Stimulated activated memory B cell treated with anti-CD40 and anti-IgM and Interleukin-4, amounts not matched to agents 10 μg/mL and 1 μg/mL and 100 μg/mL, for 72 hours (primary cell): ENCODE results near the gene TRIM44.
A peak's percentile ranks its signal among the peaks of the same experiment; 100 is the strongest.

Source experiments
- ATAC-seq: fragments of 150-1000 bp; cut with Tn5 transposase; 2 replicates; pipeline ENCODE4 v1.10.0; 2021
- H3K27ac Mint-ChIP-seq: one replicate; pipeline ENCODE4 v1.8.0; 2022; ENCODE audit warnings: mild to moderate bottlenecking, mixed read lengths
- H3K27me3 Mint-ChIP-seq: one replicate; pipeline ENCODE4 v1.8.0; 2022; ENCODE audit warnings: mixed read lengths
- H3K36me3 Mint-ChIP-seq: one replicate; pipeline ENCODE4 v1.8.0; 2022; ENCODE audit warnings: mixed read lengths
- H3K4me1 Mint-ChIP-seq: one replicate; pipeline ENCODE4 v1.8.0; 2022; ENCODE audit warnings: mixed read lengths
- H3K4me3 Mint-ChIP-seq: one replicate; pipeline ENCODE4 v1.8.0; 2022; ENCODE audit warnings: mild to moderate bottlenecking, moderate library complexity, mixed read lengths
- H3K9me3 Mint-ChIP-seq: one replicate; pipeline ENCODE4 v1.8.0; 2022; ENCODE audit warnings: mixed read lengths

Gene TRIM44, protein sequence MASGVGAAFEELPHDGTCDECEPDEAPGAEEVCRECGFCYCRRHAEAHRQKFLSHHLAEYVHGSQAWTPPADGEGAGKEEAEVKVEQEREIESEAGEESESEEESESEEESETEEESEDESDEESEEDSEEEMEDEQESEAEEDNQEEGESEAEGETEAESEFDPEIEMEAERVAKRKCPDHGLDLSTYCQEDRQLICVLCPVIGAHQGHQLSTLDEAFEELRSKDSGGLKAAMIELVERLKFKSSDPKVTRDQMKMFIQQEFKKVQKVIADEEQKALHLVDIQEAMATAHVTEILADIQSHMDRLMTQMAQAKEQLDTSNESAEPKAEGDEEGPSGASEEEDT

DNA sequence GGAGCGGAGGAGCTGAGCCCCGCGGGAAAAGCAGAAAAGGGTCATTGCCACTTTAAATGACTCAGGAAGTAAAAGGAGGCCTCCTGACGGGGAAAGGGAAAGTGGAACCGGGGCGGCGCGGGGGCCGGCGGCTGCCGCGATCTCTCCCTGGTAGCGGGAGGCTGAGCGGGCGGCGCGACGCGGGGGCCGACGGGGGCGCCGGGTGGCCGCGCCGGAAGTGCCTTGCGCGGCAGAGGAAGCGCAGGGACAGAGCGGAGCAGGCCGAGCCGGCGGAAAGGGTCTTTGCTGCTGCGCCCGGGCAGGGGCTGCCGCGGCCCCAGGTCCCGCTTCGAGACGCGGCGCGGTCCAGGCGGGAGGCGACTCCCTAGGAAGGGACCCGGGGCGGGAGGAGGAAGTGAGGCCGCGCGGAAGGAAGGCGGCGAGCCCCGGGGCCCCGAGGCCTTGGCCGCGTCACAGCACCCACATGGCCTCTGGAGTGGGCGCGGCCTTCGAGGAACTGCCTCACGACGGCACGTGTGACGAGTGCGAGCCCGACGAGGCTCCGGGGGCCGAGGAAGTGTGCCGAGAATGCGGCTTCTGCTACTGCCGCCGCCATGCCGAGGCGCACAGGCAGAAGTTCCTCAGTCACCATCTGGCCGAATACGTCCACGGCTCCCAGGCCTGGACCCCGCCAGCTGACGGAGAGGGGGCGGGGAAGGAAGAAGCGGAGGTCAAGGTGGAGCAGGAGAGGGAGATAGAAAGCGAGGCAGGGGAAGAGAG is at the start of gene TRIM44:
TSS of gene TRIM44 (plus strand) at position 127 of the 759 bp plus-strand sequence. CDS start at position 464, 337 bp downstream.
- Mint-ChIP-seq H3K27ac (peak within 1 kb of the TSS; percentile 97), H3K4me3 (peak within 1 kb of the TSS; percentile 97), H3K9me3 (peaks cover 13% of the 10 kb centered on the region), H3K27me3 (peaks cover 2% of the 10 kb centered on the region), H3K4me1 (peaks cover 42% of the 10 kb centered on the region), H3K36me3 (peaks cover 41% of the 10 kb centered on the region)
- ATAC-seq, result peak; percentile 95

GRCh38 chr11:35614939-35615569 is 47.5 kb upstream of the TRIM44 start:
- ATAC-seq, result no peak
- no peaks in the 10 kb centered on the region for H3K9me3 Mint-ChIP-seq
- peaks cover 40% of the 10 kb centered on the region for H3K27me3 Mint-ChIP-seq
- H3K4me3 Mint-ChIP-seq, result no peak overlapping the region
- no peak overlapping the region for H3K27ac Mint-ChIP-seq
- peaks cover 13% of the 10 kb centered on the region for H3K4me1 Mint-ChIP-seq
- no peaks in the 10 kb centered on the region for H3K36me3 Mint-ChIP-seq

DNA sequence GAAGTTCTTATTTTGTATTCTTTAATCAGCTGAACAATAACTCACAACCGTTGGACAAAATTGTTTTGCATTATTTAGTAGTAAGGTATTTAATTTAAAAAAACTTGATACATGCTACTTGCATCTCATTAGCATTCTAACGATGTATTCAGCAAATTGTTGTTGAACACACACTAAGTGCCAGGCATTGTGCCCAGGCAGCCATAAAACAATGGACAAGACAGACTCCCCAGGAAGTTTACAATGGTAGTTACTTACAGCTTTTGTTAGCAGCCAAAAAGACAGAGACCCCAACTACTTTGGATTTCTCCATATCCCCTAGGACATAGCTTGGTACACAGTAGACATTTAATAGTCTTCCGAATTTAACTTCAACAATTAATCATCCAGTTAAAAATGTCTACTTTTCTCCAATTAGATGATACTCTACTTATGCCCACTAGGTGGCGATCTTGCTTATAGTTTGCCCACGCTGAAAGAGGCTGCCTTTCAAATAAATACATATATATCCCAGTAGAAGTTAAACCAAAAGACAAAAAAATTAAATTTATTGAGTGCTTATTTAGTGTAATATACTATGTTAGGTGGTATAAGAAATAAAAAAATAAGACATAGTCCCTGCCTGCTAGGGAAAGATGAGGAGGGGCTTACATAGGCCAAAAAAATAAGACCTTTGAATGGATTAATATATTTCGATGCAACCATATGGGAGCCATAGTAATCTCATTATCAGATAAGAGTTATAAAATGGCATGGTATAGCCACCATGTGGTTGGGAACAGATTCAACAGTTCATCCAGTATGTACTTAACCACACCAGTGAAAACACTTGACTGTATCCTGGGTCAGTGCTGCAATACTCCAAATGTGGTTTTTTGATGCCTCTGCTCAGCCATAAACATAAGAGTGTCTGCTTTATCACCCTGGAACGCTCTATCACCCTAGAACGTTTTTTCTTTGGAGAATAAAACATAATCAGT is 46.4 kb upstream of the TRIM44 start:
- H3K4me3 Mint-ChIP-seq, result no peak overlapping the region
- no peak for ATAC-seq

DNA sequence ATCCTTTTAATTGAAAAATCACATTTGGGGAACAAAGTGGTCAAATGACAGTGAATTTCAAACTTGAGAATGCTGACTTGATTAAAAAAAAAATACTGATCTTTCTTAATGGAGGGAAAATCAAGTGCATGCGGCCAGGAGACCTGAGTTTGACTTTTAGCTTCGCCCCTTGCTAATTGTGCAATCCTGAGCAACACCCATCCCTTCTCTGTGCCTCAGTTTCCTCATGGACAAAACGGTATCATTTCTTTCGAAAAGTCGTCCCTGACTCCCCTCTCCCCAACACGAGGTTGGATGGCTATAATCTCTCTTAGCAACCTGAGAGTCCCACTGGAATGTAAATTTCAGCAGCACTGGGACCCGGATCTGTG is 45.3 kb upstream of the TRIM44 start:
- Mint-ChIP-seq H3K27me3 (peaks cover 49% of the 10 kb centered on the region), H3K27ac (no peak overlapping the region), H3K4me1 (peaks cover 16% of the 10 kb centered on the region), H3K9me3 (no peaks in the 10 kb centered on the region), H3K36me3 (no peaks in the 10 kb centered on the region), H3K4me3 (peak overlapping the region; percentile 70)
- no peak for ATAC-seq

More for the DNA sequence above, 46.4 kb upstream of the TRIM44 start:
- no peaks in the 10 kb centered on the region for H3K9me3 Mint-ChIP-seq
- peaks cover 16% of the 10 kb centered on the region for H3K4me1 Mint-ChIP-seq
- peaks cover 51% of the 10 kb centered on the region for H3K27me3 Mint-ChIP-seq
- H3K36me3 Mint-ChIP-seq, result no peaks in the 10 kb centered on the region
- H3K27ac Mint-ChIP-seq, result no peak overlapping the region

DNA sequence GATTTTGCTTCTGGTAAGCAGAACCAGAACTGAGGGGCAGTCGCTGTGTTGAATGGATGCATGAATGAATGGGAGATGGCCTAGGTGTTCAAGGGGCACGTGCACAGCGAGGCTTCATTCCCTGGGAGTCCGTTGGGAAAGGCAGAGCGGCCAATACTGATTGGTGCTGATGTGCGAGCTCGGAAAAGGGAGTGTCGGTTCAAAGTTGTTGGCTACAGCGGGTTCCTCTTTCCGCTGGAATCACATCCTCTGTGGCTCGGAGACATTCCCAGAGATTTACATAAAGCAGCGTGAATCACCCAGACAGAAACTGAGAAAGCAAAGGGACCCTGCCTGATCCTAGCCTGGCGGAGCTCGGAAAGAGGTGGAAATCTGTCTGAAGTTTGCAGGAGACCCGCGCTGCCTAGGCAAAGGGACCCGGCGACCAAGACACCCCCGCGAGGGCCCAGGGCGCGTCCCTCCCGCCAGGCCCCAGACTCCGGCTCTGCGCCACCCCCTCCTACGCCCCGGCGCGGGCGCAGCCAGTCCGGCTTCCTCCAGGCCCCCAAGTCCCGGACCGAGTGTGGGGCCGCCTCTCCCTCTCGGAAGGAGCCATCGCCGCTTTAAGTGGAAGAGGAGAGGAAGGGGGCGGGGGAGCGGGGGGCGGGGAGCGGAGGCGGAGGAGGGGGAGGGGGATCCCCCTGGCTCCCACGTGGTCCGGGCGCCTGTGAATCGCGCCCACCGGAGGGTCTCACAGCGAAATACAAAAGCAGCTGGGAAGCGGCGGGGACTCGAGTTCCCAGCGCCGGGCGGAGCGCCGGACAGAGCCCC is 44.7 kb upstream of the TRIM44 start, which contains the start of gene FJX1:
TSS of gene FJX1 (plus strand) at position 774 of the 810 bp plus-strand sequence. CDS start 177 bp downstream, outside the sequence.
- Mint-ChIP-seq H3K4me3 (peak within 1 kb of the TSS; percentile 70), H3K27me3 (peaks cover 43% of the 10 kb centered on the region), H3K9me3 (no peaks in the 10 kb centered on the region), H3K36me3 (no peaks in the 10 kb centered on the region), H3K4me1 (peaks cover 16% of the 10 kb centered on the region), H3K27ac (no peak within 1 kb of the TSS)
- peak; percentile 45 for ATAC-seq

- peaks cover 16% of the 10 kb centered on the region for H3K4me1 Mint-ChIP-seq
- no peak overlapping the region for H3K27ac Mint-ChIP-seq
- H3K9me3 Mint-ChIP-seq, result no peaks in the 10 kb centered on the region
- ATAC-seq, result peak; percentile 62
- no peaks in the 10 kb centered on the region for H3K36me3 Mint-ChIP-seq
- peak overlapping the region; percentile 23 for H3K4me3 Mint-ChIP-seq
- H3K27me3 Mint-ChIP-seq, result peaks cover 36% of the 10 kb centered on the region
These were observed 44.0 kb upstream of the TRIM44 start for GRCh38 chr11:35618497-35619115.

- Mint-ChIP-seq H3K27ac (no peak overlapping the region), H3K4me1 (peaks cover 16% of the 10 kb centered on the region), H3K4me3 (peak overlapping the region; percentile 67), H3K27me3 (peaks cover 32% of the 10 kb centered on the region), H3K36me3 (no peaks in the 10 kb centered on the region), H3K9me3 (no peaks in the 10 kb centered on the region)
- ATAC-seq, result peak; percentile 35
These were observed 43.3 kb upstream of the TRIM44 start for GRCh38 chr11:35619116-35619854.

DNA sequence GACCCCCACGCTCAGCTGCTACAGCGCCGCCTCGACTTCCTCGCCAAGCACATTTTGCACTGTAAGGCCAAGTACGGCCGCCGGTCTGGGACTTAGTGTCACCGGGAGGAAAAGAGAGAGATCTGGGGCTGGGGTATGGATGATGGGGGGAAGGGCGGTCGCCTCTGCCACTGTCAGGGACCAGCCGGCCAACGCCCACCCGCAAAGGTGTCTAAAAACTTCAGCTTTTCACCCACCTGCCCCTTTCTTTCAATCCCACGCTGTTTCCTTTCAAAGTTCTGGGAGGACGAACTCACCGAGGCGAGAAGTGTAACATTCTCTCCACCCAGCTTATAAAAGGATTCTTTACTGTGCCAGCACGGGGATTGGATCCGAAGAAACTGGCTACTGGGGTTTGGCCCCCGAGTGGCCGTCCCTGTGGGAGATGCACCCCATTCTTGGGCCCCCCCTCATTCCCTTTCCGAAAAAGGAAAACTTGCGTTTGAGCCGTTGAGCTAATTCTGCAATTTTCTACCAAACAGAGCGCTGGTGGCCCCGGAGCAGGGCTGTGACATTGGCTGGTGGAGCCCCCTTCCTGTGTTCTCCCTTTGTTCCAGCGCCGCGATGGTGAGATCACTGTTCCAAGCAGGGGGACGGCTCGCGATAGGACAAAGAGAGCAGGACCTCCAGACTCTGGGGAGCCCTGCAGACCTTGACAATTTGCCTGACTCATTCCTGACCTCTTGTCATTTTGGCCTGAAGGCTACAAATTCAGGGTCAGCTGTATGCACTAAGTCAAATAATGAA is 42.5 kb upstream of the TRIM44 start:
- Mint-ChIP-seq H3K4me1 (peaks cover 16% of the 10 kb centered on the region), H3K36me3 (no peaks in the 10 kb centered on the region), H3K27ac (no peak overlapping the region), H3K9me3 (no peaks in the 10 kb centered on the region), H3K4me3 (peak overlapping the region; percentile 67), H3K27me3 (peaks cover 32% of the 10 kb centered on the region)
- ATAC-seq, result no peak

- Mint-ChIP-seq H3K36me3 (no peaks in the 10 kb centered on the region), H3K27ac (no peak overlapping the region), H3K9me3 (no peaks in the 10 kb centered on the region), H3K4me1 (peaks cover 16% of the 10 kb centered on the region), H3K4me3 (no peak overlapping the region), H3K27me3 (peaks cover 35% of the 10 kb centered on the region)
- no peak for ATAC-seq
These were observed 41.8 kb upstream of the TRIM44 start for GRCh38 chr11:35620795-35621194.

DNA sequence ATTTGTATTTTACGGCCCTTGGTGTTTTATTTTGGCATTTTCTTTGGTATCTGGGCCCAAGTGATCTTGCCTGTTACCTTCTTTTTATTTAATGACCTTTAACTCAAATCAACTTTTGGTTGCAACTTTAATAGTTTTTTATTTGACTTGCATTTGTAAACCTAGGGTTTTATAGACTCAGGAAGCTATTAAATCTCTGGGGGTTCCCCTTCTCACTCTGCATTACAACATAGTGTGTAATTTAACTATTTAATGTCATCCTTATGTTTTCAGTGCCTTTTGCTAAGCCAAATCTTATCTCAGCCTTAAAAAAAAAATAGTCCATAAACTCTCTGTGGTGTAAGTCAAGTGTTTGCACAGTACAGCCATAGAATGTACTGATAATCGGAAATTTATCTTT is 41.0 kb upstream of the TRIM44 start:
- Mint-ChIP-seq H3K27me3 (peaks cover 43% of the 10 kb centered on the region), H3K9me3 (no peaks in the 10 kb centered on the region), H3K4me1 (peaks cover 16% of the 10 kb centered on the region), H3K36me3 (no peaks in the 10 kb centered on the region), H3K4me3 (no peak overlapping the region), H3K27ac (no peak overlapping the region)
- ATAC-seq, result no peak

DNA sequence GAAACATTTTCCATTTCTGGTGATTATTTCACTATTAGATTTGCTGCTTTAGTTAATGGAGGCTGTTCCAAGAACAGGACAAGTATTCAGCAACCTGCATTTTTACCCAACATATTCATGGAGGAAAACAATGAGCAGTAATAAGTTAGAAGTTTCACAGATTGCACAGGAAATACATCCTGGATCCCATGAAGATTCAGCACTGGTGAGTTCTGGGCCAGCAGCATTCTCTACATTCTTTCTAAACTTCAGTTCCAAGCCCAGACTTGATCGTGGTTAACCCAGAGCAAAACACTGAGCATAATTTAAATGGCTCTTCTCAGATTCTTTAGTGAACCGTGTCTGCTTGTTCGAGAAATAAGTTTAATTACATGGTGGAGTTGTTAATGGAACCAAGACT is 40.5 kb upstream of the TRIM44 start:
- no peak for ATAC-seq
- peaks cover 48% of the 10 kb centered on the region for H3K27me3 Mint-ChIP-seq
- peaks cover 16% of the 10 kb centered on the region for H3K4me1 Mint-ChIP-seq
- no peaks in the 10 kb centered on the region for H3K36me3 Mint-ChIP-seq
- no peak overlapping the region for H3K4me3 Mint-ChIP-seq
- H3K27ac Mint-ChIP-seq, result no peak overlapping the region
- no peaks in the 10 kb centered on the region for H3K9me3 Mint-ChIP-seq

DNA sequence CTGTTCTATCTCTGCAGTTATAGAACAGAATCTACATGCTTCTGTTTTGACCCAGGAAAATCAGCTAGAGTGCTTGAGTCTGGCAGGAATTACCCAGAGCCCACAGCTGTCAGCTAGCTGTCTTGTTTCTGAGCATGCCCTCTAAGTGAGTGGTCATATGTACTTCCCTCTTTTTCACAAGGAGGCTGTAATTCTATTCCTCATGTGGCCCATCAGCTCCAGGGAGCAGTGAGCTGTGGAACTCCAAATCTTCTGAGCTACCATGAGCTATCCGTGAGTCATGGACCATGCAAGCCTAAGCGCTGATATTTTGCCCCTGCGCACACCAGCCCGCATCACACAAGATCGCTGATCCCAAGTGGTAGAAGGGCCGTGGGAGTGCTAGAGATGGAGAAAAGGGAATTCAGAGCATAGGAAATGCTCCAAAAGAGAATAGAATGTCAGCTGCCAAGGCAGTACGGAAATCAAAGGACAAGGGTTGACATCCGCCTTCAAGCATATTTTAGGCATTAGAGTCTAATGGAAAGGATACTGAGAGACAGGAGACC is 38.9 kb upstream of the TRIM44 start:
- H3K27me3 Mint-ChIP-seq, result peaks cover 52% of the 10 kb centered on the region
- H3K9me3 Mint-ChIP-seq, result no peaks in the 10 kb centered on the region
- no peaks in the 10 kb centered on the region for H3K36me3 Mint-ChIP-seq
- H3K4me1 Mint-ChIP-seq, result peaks cover 10% of the 10 kb centered on the region
- no peak overlapping the region for H3K27ac Mint-ChIP-seq
- no peak for ATAC-seq
- H3K4me3 Mint-ChIP-seq, result no peak overlapping the region
